HG03135 (cell line): ENCODE data around the gene PMM1.
"Not testable (repeated sequence)": the region's sequence is repeated elsewhere in the genome, so short reads cannot be mapped to it uniquely, and the experiment has no call there.

Source experiments
- ATAC-seq: cut with Tn5 transposase; IDR thresholded peaks from one replicate; pipeline ENCODE4 v1.9.1; 2021; ENCODE audit warnings: mild to moderate bottlenecking, moderate library complexity; ENCODE audit not compliant: unreplicated experiment

PMM1 gene

GRCh38 chr22:41597635-41597953 lies 8.0 kb upstream of the PMM1 start:
- no peak for ATAC-seq

- ATAC-seq = no peak
Measured at GRCh38 chr22:41596776-41597634, 7.4 kb upstream of the PMM1 start.

GRCh38 chr22:41595703-41596102 lies 6.1 kb upstream of the PMM1 start:
- no peak for ATAC-seq

- not testable (repeated sequence) for ATAC-seq
Measured at GRCh38 chr22:41593336-41593960, 3.8 kb upstream of the PMM1 start.

GRCh38 chr22:41587347-41587723 lies 2.3 kb downstream of the PMM1 start:
- ATAC-seq = no peak

GRCh38 chr22:41585898-41586297 lies 3.7 kb downstream of the PMM1 start:
- no peak for ATAC-seq

GRCh38 chr22:41584881-41585280 lies 4.8 kb downstream of the PMM1 start:
- no peak for ATAC-seq

- ATAC-seq = no peak
Measured at GRCh38 chr22:41582694-41583093, 6.9 kb downstream of the PMM1 start.

GRCh38 chr22:41579997-41580355 lies 9.7 kb downstream of the PMM1 start:
- ATAC-seq = no peak

GRCh38 chr22:41579297-41579996 lies 10.2 kb downstream of the PMM1 start:
- ATAC-seq = no peak

GRCh38 chr22:41578818-41579217 lies 10.8 kb downstream of the PMM1 start:
- ATAC-seq = no peak

- ATAC-seq = no peak
Measured at GRCh38 chr22:41578114-41578513, 11.5 kb downstream of the PMM1 start.

- ATAC-seq = no peak
Measured at GRCh38 chr22:41576877-41577276, 12.8 kb downstream of the PMM1 start.

GRCh38 chr22:41575533-41575932 lies 14.1 kb downstream of the PMM1 start:
- ATAC-seq = no peak

GRCh38 chr22:41574847-41575381 lies 14.7 kb downstream of the PMM1 start:
- ATAC-seq = no peak

- ATAC-seq = no peak
Measured at GRCh38 chr22:41573677-41574076, 16.0 kb downstream of the PMM1 start.

GRCh38 chr22:41572305-41572704 lies 17.3 kb downstream of the PMM1 start:
- ATAC-seq = not testable (repeated sequence)

GRCh38 chr22:41571786-41572185 lies 17.9 kb downstream of the PMM1 start:
- no peak for ATAC-seq

GRCh38 chr22:41570221-41570620 lies 19.4 kb downstream of the PMM1 start:
- no peak for ATAC-seq

GRCh38 chr22:41568811-41569210 lies 20.8 kb downstream of the PMM1 start:
- no peak for ATAC-seq

- no peak for ATAC-seq
Measured at GRCh38 chr22:41567512-41567768, 22.2 kb downstream of the PMM1 start.

- ATAC-seq = no peak
Measured at GRCh38 chr22:41565403-41566054, 24.1 kb downstream of the PMM1 start.
